Jurkat, Clone E6-1 (cell line): ENCODE results near the gene SCUBE3.

Experiments
- DNase-seq: peaks from one replicate; pipeline ENCODE4 v3.0.0-alpha.2; 2011; ENCODE audit warnings: low read depth, low spot score
- H3K4me3 ChIP-seq: 2 replicates; pipeline ENCODE4 v1.5.1; 2011; ENCODE audit warnings: mild to moderate bottlenecking, low read length, control low read depth, moderate library complexity

The SCUBE3 gene

GRCh38 chr6:35230950-35231349, 17.2 kb downstream of the SCUBE3 start:
- DNase-seq: no peak
- no peak overlapping the region for H3K4me3 ChIP-seq

DNA sequence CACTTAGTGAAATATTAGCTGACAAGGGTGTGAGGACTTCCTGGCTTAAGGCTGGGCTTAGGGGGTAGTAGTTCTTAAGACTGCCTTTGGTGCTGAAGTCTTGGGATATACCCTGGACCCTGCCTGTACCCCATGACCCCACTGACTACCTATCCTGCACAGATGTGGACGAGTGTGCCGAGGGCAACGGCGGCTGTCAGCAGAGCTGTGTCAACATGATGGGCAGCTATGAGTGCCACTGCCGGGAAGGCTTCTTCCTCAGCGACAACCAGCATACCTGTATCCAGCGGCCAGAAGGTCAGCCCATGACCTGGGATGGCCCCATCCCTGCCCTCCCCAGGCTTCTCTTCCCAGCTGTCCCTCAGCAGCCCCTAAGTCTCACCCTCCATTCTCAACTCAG, 17.8 kb downstream of the SCUBE3 start:
- DNase-seq: no peak
- no peak overlapping the region for H3K4me3 ChIP-seq

DNA sequence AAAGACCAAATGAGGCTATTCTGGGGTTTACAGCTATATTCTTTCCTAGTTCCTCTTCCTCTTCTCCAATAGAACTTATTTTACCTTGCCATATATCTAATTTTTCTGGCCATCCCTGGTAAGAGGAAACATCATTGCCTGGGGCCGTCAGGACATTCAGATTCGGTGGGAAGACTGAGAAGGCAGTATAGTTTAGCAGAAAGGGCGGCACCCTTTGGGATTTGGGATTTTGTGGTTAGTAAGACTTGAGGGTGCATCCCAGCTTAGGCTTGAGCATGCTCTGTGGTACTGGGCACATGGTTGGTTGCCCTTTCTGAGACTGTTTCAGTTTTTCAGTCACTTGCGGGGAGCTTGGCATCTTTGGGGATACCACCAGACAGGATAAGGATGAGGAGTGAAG, 21.1 kb downstream of the SCUBE3 start:
- no peak overlapping the region for H3K4me3 ChIP-seq
- DNase-seq: no peak

DNA sequence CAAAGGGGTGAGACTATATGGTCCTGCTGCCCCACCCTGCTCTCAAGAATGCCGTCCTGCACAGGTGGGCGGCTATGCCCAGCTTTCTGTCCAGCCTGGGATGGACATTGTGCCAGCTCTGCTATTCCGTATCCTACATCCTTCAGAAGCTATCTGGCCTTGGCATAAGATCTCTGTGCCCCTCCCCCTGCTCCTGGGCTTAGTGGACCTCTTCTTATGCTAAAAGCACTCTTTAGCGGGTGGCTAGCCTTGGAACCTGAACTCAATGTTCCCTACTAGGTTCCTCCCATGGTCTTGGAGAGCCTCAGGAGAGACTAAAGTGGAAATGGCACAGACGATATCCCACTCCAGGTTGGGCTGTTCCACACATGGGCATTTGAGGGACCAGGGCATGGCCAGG, 22.5 kb downstream of the SCUBE3 start:
- no peak for DNase-seq
- H3K4me3 ChIP-seq: no peak overlapping the region

DNA sequence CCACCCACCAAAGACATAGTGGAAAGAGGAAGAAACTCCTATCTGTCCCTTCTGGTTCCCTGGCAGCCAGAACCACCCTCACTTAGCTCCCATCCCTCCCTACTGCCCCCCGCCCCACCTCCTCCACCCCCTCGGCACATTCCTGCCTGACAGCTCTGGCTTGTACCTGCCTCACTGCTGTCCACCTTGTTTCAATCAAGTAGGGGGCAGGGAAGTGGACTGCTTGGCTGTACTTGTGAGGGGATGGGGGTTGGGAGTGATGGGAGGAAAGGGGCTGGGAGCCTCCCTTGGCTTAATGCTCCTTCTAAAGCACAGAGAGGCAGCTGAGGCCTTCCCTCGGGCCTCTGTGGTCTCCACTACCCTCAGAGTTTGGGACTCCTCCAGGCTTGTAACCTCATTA, 23.7 kb downstream of the SCUBE3 start:
- no peak overlapping the region for H3K4me3 ChIP-seq
- DNase-seq: no peak

- H3K4me3 ChIP-seq: no peak overlapping the region
- DNase-seq: no peak
Observed at GRCh38 chr6:35238843-35239289, 25.1 kb downstream of the SCUBE3 start.

- H3K4me3 ChIP-seq: no peak overlapping the region
- DNase-seq: no peak
Observed at GRCh38 chr6:35239581-35239980, 25.8 kb downstream of the SCUBE3 start.

GRCh38 chr6:35240838-35241801, 27.4 kb downstream of the SCUBE3 start:
- DNase-seq: peak; percentile 34
- no peak overlapping the region for H3K4me3 ChIP-seq

GRCh38 chr6:35242486-35242885, 28.7 kb downstream of the SCUBE3 start:
- DNase-seq: no peak
- no peak overlapping the region for H3K4me3 ChIP-seq

DNA sequence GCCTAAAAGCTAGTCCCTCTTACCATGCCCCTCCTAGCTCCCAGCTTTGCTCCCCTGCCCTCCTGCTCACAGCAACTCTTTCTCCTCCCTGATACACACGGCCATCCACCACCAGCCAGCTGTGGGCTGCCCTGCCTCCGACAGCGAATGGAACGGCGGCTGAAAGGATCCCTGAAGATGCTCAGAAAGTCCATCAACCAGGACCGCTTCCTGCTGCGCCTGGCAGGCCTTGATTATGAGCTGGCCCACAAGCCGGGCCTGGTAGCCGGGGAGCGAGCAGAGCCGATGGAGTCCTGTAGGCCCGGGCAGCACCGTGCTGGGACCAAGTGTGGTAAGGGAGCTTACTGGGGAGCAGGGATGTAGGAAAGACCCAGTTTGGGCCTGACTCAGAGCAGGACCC, 29.1 kb downstream of the SCUBE3 start:
- no peak overlapping the region for H3K4me3 ChIP-seq
- no peak for DNase-seq

DNA sequence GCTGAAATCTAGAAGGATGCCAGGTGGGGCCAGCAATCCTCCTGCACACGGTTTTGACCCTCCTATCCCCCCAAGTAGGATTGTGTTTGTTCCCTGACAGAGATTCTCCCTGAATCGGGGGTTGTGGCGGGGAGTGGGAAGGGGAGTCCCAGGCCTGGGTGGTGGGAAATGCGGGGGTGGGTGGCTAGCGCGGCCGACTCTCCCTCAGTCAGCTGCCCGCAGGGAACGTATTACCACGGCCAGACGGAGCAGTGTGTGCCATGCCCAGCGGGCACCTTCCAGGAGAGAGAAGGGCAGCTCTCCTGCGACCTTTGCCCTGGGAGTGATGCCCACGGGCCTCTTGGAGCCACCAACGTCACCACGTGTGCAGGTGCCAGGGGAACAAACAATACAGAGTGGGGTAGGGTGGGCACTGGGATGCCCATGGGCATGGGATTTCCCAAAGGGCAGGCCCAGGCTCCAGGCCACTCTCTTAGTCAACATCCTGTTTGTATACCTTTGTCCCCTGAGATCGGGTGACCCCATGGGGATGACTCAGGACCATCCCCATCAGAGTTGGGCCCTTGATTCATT, 29.7 kb downstream of the SCUBE3 start:
- no peak overlapping the region for H3K4me3 ChIP-seq
- no peak for DNase-seq

DNA sequence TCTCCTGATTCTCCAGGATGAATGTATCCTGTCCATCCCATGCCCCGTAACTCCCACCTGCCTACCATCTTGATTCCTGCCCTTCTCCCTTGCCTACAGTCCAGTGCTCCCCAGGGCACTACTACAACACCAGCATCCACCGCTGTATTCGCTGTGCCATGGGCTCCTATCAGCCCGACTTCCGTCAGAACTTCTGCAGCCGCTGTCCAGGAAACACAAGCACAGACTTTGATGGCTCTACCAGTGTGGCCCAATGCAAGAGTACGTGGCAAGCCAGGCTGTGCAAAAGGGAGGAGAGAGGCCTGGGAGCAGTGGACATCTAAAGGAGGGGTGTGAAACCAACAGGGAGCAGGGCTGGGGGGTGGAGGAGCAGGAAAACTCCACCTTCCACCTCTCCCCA, 30.8 kb downstream of the SCUBE3 start:
- DNase-seq: no peak

DNA sequence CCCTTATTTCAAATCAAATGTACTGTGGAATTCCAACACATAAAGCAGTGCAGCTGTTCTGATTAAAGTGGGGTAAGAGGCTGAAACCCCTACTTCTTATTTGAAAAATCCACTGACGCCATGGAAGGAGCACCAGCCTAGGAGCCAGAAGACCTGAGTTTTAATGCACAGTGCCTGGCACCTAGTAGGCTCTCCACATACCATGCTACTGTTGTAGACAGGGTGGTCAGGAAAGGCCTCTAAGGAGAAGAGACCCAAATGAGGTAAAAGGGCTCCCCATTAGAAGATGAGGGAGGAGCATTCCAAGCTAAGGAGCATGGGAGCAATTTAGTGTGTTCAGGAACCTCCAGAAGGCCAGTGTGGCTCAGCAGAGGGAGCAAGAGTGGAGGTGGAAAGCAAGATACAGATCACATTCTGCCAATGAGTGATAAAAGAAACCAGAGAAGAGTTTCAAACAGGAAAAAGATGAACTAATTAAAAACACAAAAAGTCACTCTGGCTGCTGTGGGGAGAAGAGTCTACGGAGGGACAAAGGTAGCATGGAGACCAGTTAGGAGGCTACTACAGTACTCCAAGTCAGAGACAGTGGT, 34.0 kb downstream of the SCUBE3 start:
- no peak overlapping the region for H3K4me3 ChIP-seq
- DNase-seq: no peak

More for the DNA sequence above, 30.8 kb downstream of the SCUBE3 start:
- no peak overlapping the region for H3K4me3 ChIP-seq

GRCh38 chr6:35248300-35248699, 34.5 kb downstream of the SCUBE3 start:
- no peak for DNase-seq
- no peak overlapping the region for H3K4me3 ChIP-seq

DNA sequence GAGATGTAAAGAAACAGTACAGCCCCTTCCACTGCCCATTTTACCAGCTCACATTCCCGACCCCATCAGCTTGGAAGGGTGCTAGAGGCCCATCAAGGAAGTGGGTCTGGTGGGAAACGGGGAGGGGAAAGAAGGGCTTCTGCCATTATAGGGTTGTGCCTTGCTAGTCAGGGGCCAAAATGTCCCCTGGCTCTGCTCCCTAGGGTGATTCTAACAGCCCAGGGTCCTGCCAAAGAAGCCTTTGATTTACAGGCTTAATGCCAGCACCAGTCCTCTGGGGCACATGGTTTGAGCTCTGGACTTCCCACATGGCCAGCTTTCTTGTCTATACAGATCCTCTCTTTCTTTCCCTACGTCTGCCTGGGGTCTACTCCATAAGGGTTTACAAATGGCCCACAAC, 35.2 kb downstream of the SCUBE3 start:
- no peak overlapping the region for H3K4me3 ChIP-seq
- no peak for DNase-seq

GRCh38 chr6:35251949-35252348, 38.2 kb downstream of the SCUBE3 start:
- no peak for DNase-seq
- no peak overlapping the region for H3K4me3 ChIP-seq

GRCh38 chr6:35253249-35253648, 39.5 kb downstream of the SCUBE3 start:
- no peak for DNase-seq

GRCh38 chr6:35258336-35258735, 44.6 kb downstream of the SCUBE3 start:
- no peak for DNase-seq
- H3K4me3 ChIP-seq: peak overlapping the region; percentile 95

More at GRCh38 chr6:35253249-35253648, 39.5 kb downstream of the SCUBE3 start:
- H3K4me3 ChIP-seq: no peak overlapping the region

DNA sequence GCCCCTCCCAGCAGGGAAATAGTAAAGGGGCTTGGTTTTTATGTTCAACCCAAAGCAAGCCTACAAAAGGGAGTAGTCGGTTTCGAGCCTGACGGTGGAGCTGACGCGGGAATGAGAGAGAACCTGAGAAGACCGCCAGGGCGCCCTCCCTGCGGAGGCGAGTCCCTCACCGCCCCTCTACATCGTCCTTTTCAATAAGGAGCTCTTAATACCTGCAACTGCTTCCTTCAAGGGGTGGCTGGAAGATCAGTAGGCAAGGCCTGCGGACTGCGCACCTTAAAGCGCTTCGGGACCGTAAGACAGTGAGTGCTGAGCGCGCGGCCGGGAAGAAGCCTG, 45.1 kb downstream of the SCUBE3 start:
- peak overlapping the region; percentile 95 for H3K4me3 ChIP-seq
- peak; percentile 37 for DNase-seq

- DNase-seq: peak; percentile 89
- peak within 1 kb of the TSS; percentile 95 for H3K4me3 ChIP-seq
Observed at GRCh38 chr6:35259194-35259947, 45.6 kb downstream of the SCUBE3 start, which contains the start of gene ZNF76. ZNF76 (plus strand) TSS chr6:35259735; CDS start chr6:35281152, 21,417 bp downstream.
